ENCODE data around the gene CDH11. TPM values are rescaled to one million over a fixed set of nuclear protein-coding genes. Genes with fewer than 3 reads are reported as not detected.

CDH11 gene
- total RNA-seq, 3 donors from 2014 or later = 41.8 to 70.0 (median 52.8) TPM

DNA sequence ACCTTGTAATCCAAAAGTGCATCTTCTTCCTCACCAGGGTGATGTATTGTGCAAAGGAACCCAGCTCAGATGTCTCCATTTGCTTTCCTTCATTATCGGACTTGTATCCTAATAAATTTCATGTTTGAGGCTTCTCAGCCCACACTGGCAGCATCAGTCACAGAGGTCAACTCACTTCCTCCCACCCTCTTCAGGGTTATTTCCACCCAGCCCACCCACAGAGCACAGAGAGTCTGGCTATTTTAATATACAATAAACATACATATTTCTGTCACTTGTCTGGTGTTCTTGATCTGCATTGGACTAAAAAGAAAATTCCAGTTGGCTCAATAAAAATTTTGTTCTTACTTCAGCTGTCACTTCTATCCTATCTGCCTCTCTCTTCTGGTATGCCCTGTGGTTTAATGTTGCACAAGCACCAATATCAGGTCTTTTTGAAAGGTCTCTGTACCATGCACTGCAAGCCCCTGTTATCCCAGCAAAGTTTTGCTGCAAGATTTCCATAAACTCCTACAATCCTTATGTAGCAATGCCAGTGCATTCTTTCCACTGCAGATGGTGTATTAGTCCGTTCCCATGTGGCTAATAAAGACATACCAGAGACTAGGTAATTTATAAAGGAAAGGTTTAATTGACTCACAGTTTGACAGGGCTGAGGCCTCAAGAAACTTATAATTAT lies 201.8 kb downstream of the CDH11 start:
- Histone ChIP-seq H3K36me3 (no peaks in the 10 kb centered on the region), H3K4me3 (no peak overlapping the region), H3K27ac (no peak overlapping the region), H3K9me3 (no peaks in the 10 kb centered on the region), H3K27me3 (no peaks in the 10 kb centered on the region), H3K4me1 (no peaks in the 10 kb centered on the region)
- no peak for TF ChIP-seq POLR2AphosphoS5 (IDR thresholded peaks at IDR 0.05)
- TF ChIP-seq, protein P1, sequence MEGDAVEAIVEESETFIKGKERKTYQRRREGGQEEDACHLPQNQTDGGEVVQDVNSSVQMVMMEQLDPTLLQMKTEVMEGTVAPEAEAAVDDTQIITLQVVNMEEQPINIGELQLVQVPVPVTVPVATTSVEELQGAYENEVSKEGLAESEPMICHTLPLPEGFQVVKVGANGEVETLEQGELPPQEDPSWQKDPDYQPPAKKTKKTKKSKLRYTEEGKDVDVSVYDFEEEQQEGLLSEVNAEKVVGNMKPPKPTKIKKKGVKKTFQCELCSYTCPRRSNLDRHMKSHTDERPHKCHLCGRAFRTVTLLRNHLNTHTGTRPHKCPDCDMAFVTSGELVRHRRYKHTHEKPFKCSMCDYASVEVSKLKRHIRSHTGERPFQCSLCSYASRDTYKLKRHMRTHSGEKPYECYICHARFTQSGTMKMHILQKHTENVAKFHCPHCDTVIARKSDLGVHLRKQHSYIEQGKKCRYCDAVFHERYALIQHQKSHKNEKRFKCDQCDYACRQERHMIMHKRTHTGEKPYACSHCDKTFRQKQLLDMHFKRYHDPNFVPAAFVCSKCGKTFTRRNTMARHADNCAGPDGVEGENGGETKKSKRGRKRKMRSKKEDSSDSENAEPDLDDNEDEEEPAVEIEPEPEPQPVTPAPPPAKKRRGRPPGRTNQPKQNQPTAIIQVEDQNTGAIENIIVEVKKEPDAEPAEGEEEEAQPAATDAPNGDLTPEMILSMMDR (IDR thresholded peaks at IDR 0.05) = no peak
- TF ChIP-seq POLR2A (IDR thresholded peaks at IDR 0.05) = no peak
- DNase-seq (ENCODE audit: low spot score in 2 of 2) = no peak
- intact Hi-C loops (cut with DNase I; ENCODE audit: low total_unique reads) = loop anchor here (5.0 kb wide), 1 partner anchor 1082 kb away; no protein-coding TSS in a partner anchor

DNA sequence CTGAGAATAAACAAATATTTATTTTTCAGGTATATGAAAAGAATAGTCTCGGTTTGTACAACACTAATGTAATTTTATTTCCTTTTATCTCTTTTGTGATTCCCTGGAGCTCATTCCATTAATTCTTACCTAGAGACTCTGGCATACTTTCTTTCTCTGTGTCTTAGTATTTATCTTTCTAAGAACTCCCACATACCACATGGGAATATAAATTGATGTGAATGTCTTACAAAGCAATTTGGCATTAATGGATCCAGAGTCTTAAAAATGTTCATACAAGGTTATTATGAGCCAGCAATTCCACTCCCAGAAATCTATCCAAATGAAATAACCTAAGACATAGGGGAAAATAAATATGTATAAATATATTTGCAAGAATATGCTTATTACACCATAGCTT lies 202.7 kb downstream of the CDH11 start:
- intact Hi-C loops (cut with DNase I; ENCODE audit: low total_unique reads) = no loop called here
- TF ChIP-seq, protein P1 (IDR thresholded peaks at IDR 0.05) = no peak
- TF ChIP-seq POLR2A (IDR thresholded peaks at IDR 0.05) (no peak), POLR2AphosphoS5 (IDR thresholded peaks at IDR 0.05) (no peak)
- no peaks in the 10 kb centered on the region for H3K4me1 ChIP-seq
- no peaks in the 10 kb centered on the region for H3K9me3 ChIP-seq
- no peak overlapping the region for H3K4me3 ChIP-seq
- no peaks in the 10 kb centered on the region for H3K36me3 ChIP-seq
- DNase-seq (ENCODE audit: low spot score in 2 of 2) = no peak
- H3K27ac ChIP-seq = no peak overlapping the region
- H3K27me3 ChIP-seq = no peaks in the 10 kb centered on the region

DNA sequence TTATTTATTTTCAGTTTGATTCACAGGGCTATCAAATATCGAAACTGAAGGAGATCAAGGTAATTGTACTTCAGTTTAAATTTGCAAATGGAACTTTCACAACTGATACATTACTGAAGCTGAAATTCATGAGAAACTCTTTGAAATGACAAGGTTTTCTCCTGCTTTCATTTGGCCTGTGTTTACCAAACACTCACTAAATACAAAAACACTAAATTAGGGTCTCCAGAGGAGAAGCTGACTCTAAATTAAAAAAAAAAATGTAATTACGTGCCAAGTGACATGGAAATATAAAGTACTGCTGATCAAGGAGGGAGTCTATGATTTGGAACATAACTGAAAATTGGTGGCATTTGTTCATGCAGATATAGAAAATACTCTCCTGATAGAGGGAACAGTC lies 205.8 kb downstream of the CDH11 start:
- H3K27me3 ChIP-seq = no peaks in the 10 kb centered on the region
- no peak overlapping the region for H3K4me3 ChIP-seq
- H3K36me3 ChIP-seq = no peaks in the 10 kb centered on the region
- TF ChIP-seq POLR2AphosphoS5 (IDR thresholded peaks at IDR 0.05) (no peak), POLR2A (IDR thresholded peaks at IDR 0.05) (no peak)
- TF ChIP-seq, protein P1 (IDR thresholded peaks at IDR 0.05) = no peak
- H3K9me3 ChIP-seq = no peaks in the 10 kb centered on the region
- no peak overlapping the region for H3K27ac ChIP-seq
- H3K4me1 ChIP-seq = no peaks in the 10 kb centered on the region
- intact Hi-C loops (cut with DNase I; ENCODE audit: low total_unique reads) = no loop called here
- no peak for DNase-seq (ENCODE audit: low spot score in 2 of 2)

DNA sequence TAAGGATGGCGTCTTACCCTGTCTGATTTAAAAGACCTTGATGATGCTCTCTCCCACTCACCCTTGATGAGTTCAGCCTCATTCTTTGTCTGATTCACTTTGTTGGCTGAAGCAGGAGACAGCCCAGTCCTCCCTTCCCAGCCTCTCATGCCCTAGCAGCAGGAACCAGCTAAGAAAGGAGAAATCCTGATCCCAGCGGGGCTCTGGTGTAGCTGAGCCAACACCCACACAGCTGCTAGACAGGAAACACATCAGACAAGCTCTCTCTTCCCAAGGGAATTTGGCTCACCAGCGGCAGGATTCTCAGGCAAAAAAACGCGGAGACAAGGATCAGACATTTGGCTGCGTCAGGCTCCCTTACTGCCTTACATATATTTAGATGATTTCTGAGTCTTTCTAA lies 211.5 kb downstream of the CDH11 start:
- no peak for DNase-seq (ENCODE audit: low spot score in 2 of 2)
- no peak overlapping the region for H3K4me3 ChIP-seq
- H3K9me3 ChIP-seq = no peaks in the 10 kb centered on the region
- H3K36me3 ChIP-seq = no peaks in the 10 kb centered on the region
- intact Hi-C loops (cut with DNase I; ENCODE audit: low total_unique reads) = no loop called here
- no peaks in the 10 kb centered on the region for H3K4me1 ChIP-seq
- H3K27ac ChIP-seq = no peak overlapping the region
- H3K27me3 ChIP-seq = no peaks in the 10 kb centered on the region
- no peak for TF ChIP-seq POLR2A (IDR thresholded peaks at IDR 0.05)
- TF ChIP-seq, protein P1 (IDR thresholded peaks at IDR 0.05) = no peak
- no peak for TF ChIP-seq POLR2AphosphoS5 (IDR thresholded peaks at IDR 0.05)

DNA sequence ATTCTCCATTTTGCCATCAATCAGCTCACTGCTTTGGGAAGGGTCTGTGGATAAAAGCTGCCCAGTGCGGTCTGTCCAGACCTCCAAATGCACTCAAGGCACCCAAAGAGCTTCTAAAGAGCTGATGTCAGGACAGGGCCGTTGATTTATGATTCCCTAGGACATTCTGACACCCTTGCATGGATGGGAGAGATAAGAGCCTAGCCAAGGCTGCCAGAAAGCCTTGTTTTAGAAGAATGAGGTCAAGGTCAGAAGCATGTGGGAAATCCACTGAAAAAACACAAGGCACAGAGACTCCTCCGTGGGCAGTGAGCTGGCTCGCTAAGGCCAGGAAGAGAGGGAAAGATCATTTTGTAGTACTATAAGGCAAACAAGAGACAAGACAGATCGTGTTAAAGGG lies 214.0 kb downstream of the CDH11 start:
- Histone ChIP-seq H3K4me1 (no peaks in the 10 kb centered on the region), H3K27me3 (no peaks in the 10 kb centered on the region), H3K9me3 (no peaks in the 10 kb centered on the region), H3K4me3 (no peak overlapping the region), H3K36me3 (no peaks in the 10 kb centered on the region), H3K27ac (no peak overlapping the region)
- TF ChIP-seq, protein P1 (IDR thresholded peaks at IDR 0.05) = no peak
- TF ChIP-seq POLR2A (IDR thresholded peaks at IDR 0.05) = no peak
- no peak for TF ChIP-seq POLR2AphosphoS5 (IDR thresholded peaks at IDR 0.05)
- no peak for DNase-seq (ENCODE audit: low spot score in 2 of 2)
- intact Hi-C loops (cut with DNase I; ENCODE audit: low total_unique reads) = no loop called here

Data from breast epithelium (tissue), 4 donors.